NCI-H2227 treated with DMSO at 0.1 percent for 48 hours (cell line): ENCODE measurements around the gene ZGRF1.
"Not testable (repeated sequence)": the region's sequence is repeated elsewhere in the genome, so short reads cannot be mapped to it uniquely, and the experiment has no call there.

Source experiments
- DNase-seq: peaks from one replicate; lab custom pipeline; 2025; lab: John Stamatoyannopoulos, UW

The ZGRF1 gene

GRCh38 chr4:112557676-112558411 is 78.9 kb downstream of the ZGRF1 start:
- no peak for DNase-seq

GRCh38 chr4:112554271-112554670 is 82.4 kb downstream of the ZGRF1 start:
- not testable (repeated sequence) for DNase-seq

- no peak for DNase-seq
Measured at GRCh38 chr4:112552668-112553067, 84.0 kb downstream of the ZGRF1 start.

GRCh38 chr4:112550728-112551127 is 86.0 kb downstream of the ZGRF1 start:
- no peak for DNase-seq

- no peak for DNase-seq
Measured at GRCh38 chr4:112546476-112546875, 90.2 kb downstream of the ZGRF1 start.

GRCh38 chr4:112545346-112545745 is 91.4 kb downstream of the ZGRF1 start:
- DNase-seq = no peak

GRCh38 chr4:112540695-112541094 is 96.0 kb downstream of the ZGRF1 start:
- no peak for DNase-seq

GRCh38 chr4:112536123-112536522 is 100.6 kb downstream of the ZGRF1 start:
- DNase-seq = no peak

GRCh38 chr4:112532267-112532666 is 104.4 kb downstream of the ZGRF1 start:
- no peak for DNase-seq

GRCh38 chr4:112531146-112531545 is 105.6 kb downstream of the ZGRF1 start:
- DNase-seq = no peak

GRCh38 chr4:112526061-112526460 is 110.6 kb downstream of the ZGRF1 start:
- no peak for DNase-seq

- DNase-seq = no peak
Measured at GRCh38 chr4:112523764-112524505, 112.8 kb downstream of the ZGRF1 start.

GRCh38 chr4:112523008-112523721 is 113.5 kb downstream of the ZGRF1 start:
- no peak for DNase-seq

GRCh38 chr4:112522431-112522830 is 114.3 kb downstream of the ZGRF1 start:
- not testable (repeated sequence) for DNase-seq

- DNase-seq = no peak
Measured at GRCh38 chr4:112521123-112522023, 115.3 kb downstream of the ZGRF1 start.

GRCh38 chr4:112520598-112521122 is 116.0 kb downstream of the ZGRF1 start:
- no peak for DNase-seq

- no peak for DNase-seq
Measured at GRCh38 chr4:112519689-112520597, 116.8 kb downstream of the ZGRF1 start.

- no peak for DNase-seq
Measured at GRCh38 chr4:112518675-112519074, 118.0 kb downstream of the ZGRF1 start.

- DNase-seq = no peak
Measured at GRCh38 chr4:112517911-112518310, 118.8 kb downstream of the ZGRF1 start.

- no peak for DNase-seq
Measured at GRCh38 chr4:112517067-112517634, 119.6 kb downstream of the ZGRF1 start.
